GM13976 (cell line): Measurements from ENCODE around the gene ZNF157.

Experiments
- DNase-seq: peaks from one replicate; pipeline ENCODE4 v3.0.0; 2012; ENCODE audit warnings: low spot score
- CTCF ChIP-seq: IDR thresholded peaks from 2 replicates; pipeline ENCODE4 v1.5.1; 2012; ENCODE audit warnings: borderline replicate concordance, mild to moderate bottlenecking; ENCODE audit not compliant: insufficient read depth; ENCODE audit errors: extremely low read depth, missing control alignments, control extremely low read depth
- in situ Hi-C: fragments of 300-500 bp; cut with MboI; formaldehyde crosslinking; loops from one replicate; pipeline ENCODE4 v1.12.0; 2022; ENCODE audit warnings: low sequenced_read_pairs, mixed read lengths, inconsistent platforms; ENCODE audit not compliant: unreplicated experiment

ZNF157 gene

DNA sequence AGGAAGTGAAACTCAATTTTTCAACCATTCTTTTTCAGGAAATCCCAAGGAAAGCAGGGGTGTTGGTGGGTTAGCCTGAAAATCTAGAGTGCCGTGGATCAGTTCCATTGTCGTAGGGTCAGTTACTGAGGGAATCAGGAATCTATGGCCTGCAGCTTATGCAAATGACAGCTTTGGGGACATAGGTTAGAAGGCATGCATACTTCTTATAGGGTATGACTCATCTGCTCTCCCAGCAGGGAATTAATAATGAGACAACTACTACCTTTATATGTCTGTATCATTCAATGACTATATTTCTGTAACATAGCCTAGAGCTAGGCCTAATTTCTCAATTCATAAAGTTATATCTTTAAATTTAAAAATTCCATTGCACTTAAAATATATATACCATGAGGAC, 76.1 kb downstream of the ZNF157 start:
- DNase-seq, result no peak

DNA sequence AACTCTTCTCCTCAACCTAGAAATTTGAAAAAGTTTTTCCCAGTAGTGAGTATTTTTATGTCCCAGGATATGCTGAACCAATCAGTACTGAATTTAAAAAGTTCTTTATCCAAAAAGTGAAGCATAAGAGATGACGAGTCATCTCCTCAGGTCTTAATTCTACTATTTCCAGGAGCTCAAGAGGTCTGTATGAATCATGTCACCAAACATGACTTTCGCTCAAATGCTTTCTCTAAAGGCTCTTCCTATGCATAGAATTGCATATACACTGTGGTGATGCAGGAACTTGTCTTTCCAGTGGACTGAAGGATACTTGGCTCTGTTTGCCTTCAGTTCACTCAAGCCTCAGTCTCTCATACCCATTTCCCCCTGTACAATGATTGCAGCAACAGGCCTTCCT, 76.6 kb downstream of the ZNF157 start:
- no peak for TF ChIP-seq CTCF
- DNase-seq, result no peak
- in situ Hi-C loops, result no loop called here

More for the DNA sequence above, 76.1 kb downstream of the ZNF157 start:
- no peak for TF ChIP-seq CTCF
- in situ Hi-C loops, result no loop called here

DNA sequence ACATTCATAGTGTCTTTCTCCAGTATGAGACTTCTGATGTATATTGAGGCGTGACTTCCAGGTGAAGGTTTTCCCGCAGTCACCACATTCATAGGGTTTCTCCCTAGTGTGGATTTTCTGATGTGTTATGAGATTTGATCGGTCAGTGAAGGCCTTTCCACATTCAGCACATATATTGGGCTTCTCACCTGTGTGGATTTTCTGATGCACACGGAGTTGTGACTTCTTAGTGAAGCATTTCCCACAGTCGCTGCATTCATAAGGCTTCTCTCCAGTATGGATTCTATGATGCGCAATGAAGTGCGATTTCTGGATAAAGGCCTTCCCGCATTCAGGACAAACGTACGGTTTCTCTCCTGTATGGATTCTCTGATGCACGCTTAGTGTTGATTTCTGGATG, 77.2 kb downstream of the ZNF157 start:
- in situ Hi-C loops, result no loop called here
- TF ChIP-seq CTCF, result no peak
- no peak for DNase-seq

GRCh38 chrX:47448165-47448806, 77.9 kb downstream of the ZNF157 start:
- DNase-seq, result no peak
- in situ Hi-C loops, result no loop called here
- no peak for TF ChIP-seq CTCF

GRCh38 chrX:47452112-47452511, 81.7 kb downstream of the ZNF157 start:
- DNase-seq, result no peak
- in situ Hi-C loops, result no loop called here
- no peak for TF ChIP-seq CTCF

DNA sequence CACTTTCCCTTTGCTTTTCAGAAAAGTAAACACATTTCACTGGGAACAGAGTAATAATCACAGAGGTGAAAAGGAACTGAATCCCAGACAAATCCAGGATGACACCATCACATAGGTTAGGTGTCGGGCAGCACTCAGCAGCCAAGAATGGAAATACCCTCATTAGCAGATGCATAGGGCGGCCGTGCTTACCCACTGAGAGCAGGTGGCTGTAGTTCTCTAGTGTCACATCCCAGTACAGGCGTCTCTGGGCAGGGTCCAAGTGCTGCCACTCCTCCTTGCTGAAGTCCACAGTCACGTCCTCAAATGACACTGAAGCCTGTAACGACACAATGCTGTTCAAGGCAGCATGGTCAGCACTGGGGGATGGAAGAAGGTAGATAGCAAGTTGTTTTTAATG, 85.7 kb downstream of the ZNF157 start:
- in situ Hi-C loops, result no loop called here
- no peak for DNase-seq
- no peak for TF ChIP-seq CTCF

GRCh38 chrX:47458528-47458927, 88.2 kb downstream of the ZNF157 start:
- TF ChIP-seq CTCF, result no peak
- DNase-seq, result no peak
- in situ Hi-C loops, result no loop called here
